ENCODE measurements around the gene ACTN4.

DNA sequence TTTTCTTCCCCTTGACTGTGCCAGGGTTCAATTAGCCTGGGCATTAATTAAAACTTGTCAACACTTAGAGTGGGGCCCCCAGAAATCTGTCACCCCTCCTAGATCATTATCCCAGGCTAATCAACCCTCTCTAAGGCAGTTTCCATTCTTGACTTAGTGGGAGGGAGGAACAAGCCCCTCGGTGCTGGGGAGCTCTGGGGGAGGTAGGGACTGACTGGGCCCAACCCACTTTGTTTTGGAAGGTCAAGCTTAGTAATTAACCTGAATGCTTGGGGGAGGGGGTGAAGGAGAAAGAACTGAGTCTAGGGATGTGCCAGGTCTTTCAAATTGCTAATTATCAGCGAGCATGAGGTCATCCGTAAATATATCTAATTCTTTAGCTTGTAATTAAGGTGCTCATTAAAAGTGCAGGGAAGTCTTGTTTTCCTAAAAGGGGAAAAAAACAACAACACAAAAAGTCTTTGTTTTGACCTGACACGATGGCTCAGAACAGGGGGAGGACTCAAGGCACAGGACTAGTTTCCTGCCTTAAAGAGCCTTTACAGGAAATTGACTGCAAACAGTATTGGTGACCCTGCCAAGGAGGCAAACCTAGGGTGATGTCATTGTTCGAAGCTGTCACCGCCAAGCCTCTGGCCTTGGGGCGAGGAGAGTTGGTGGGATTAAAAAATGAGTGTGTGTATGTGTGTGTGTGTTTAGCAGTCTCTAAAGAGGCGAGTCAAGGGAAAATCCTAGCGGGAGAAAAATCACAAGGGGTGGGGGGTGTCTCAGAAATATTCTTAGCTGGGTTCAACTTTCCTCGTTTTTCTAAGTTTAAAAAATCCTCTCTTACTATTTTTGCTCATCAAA is 19.4 kb downstream of the ACTN4 start:
- TF ChIP-seq, protein P1, sequence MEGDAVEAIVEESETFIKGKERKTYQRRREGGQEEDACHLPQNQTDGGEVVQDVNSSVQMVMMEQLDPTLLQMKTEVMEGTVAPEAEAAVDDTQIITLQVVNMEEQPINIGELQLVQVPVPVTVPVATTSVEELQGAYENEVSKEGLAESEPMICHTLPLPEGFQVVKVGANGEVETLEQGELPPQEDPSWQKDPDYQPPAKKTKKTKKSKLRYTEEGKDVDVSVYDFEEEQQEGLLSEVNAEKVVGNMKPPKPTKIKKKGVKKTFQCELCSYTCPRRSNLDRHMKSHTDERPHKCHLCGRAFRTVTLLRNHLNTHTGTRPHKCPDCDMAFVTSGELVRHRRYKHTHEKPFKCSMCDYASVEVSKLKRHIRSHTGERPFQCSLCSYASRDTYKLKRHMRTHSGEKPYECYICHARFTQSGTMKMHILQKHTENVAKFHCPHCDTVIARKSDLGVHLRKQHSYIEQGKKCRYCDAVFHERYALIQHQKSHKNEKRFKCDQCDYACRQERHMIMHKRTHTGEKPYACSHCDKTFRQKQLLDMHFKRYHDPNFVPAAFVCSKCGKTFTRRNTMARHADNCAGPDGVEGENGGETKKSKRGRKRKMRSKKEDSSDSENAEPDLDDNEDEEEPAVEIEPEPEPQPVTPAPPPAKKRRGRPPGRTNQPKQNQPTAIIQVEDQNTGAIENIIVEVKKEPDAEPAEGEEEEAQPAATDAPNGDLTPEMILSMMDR (IDR thresholded peaks at IDR 0.05) = no peak
- no peak for TF ChIP-seq EP300 (IDR thresholded peaks at IDR 0.05)

Measured in ovary (tissue), 3 donors.